Uterus (tissue), 4 donors: ENCODE measurements around the gene PSPH. TPM values are rescaled to one million over a fixed set of nuclear protein-coding genes. Genes with fewer than 3 reads are reported as not detected.
"Not testable (repeated sequence)": the region's sequence is repeated elsewhere in the genome, so short reads cannot be mapped to it uniquely, and the experiment has no call there.

Experiments used
- DNase-seq, 2 donors: peaks; one replicate each; pipeline ENCODE4 v3.0.0-alpha.2; 2019 to 2020
- H3K27ac ChIP-seq, 2 donors: fragments of 200-600 bp; sonication (generic); 1 replicate in 1 of 2; 2 replicates in 1 of 2; pipeline ENCODE4 v1.5.1; 2016 to 2018
- H3K27me3 ChIP-seq, 2 donors: fragments of 200-600 bp; sonication (generic); one replicate each; pipeline ENCODE4 v1.5.1; 2018 to 2019; ENCODE audit warnings: control low read depth in 1 of 2
- H3K36me3 ChIP-seq, 2 donors: fragments of 200-600 bp; sonication (generic); one replicate each; pipeline ENCODE4 v1.5.1; 2019; ENCODE audit warnings: control low read depth in 1 of 2
- H3K4me1 ChIP-seq, 2 donors: fragments of 200-600 bp; sonication (generic); one replicate each; pipeline ENCODE4 v1.5.1; 2018 to 2019; ENCODE audit warnings: control low read depth in 1 of 2
- H3K4me3 ChIP-seq, 2 donors: fragments of 200-600 bp; sonication (generic); 1 replicate in 1 of 2; 2 replicates in 1 of 2; pipeline ENCODE4 v1.5.1; 2018 to 2019; ENCODE audit warnings: mild to moderate bottlenecking in 1 of 2
- H3K9me3 ChIP-seq, 2 donors: fragments of 200-600 bp; sonication (generic); one replicate each; pipeline ENCODE4 v1.5.1; 2019; ENCODE audit warnings: control low read depth in 1 of 2
- CTCF ChIP-seq, 4 experiments: fragments of 200-600 bp in 2 of 4; fragments of 450-650 bp in 2 of 4; sonication (generic) in 2 of 4; IDR thresholded peaks; one replicate each; pipeline ENCODE4 v1.5.1; 2016 to 2019; ENCODE audit warnings: antibody characterized with exemption in 4 of 4, mild to moderate bottlenecking in 2 of 4, moderate library complexity in 1 of 4
- POLR2A ChIP-seq, 2 donors: fragments of 450-650 bp; IDR thresholded peaks; one replicate each; pipeline ENCODE4 v1.6.1; 2016; ENCODE audit warnings: antibody characterized with exemption in 2 of 2, mild to moderate bottlenecking in 1 of 2, moderate library complexity in 1 of 2
- intact Hi-C: fragments of 100-400 bp; cut with DNase I; formaldehyde crosslinking; loops from one replicate; pipeline ENCODE4 v1.15.1; 2023; ENCODE audit warnings: low total_unique reads
- total RNA-seq, 4 donors: library from RNA; depleted of rRNA in 3 of 4; stranded (reverse); fragments of >200 nt in 3 of 4; gene quantifications; one replicate each; pipeline versions ENCODE4 v1.1.0 to v1.2.4, GENCODE V29; 2014 to 2023
- donor health status: DM: yes; HTN: yes; CAD: no.

The PSPH gene
- total RNA-seq = 10 to 100 TPM in 3 of 4 donors, 1 to 10 TPM in 1; 4.5 to 25.6 (median 16.7) TPM

GRCh38 chr7:56051339-56052191 lies at the start of gene PSPH, which contains the start of gene CCT6A:
Gene PSPH (minus strand): TSS chr7:56051444. CDS start chr7:56021212, 30,232 bp downstream.
Gene CCT6A (plus strand): TSS chr7:56051765. CDS start chr7:56051849, 84 bp downstream.
- intact Hi-C loops = no loop called here
- Histone ChIP-seq H3K36me3 (no peaks in the 10 kb centered on the region), H3K27ac (peak within 1 kb of the TSS; percentile 91 to 95), H3K4me3 (peak within 1 kb of the TSS; percentile 82 to 90), H3K9me3 (no peaks in the 10 kb centered on the region), H3K27me3 (no peaks in the 10 kb centered on the region), H3K4me1 (no peaks in the 10 kb centered on the region)
- DNase-seq = peak; percentile 97 to 98
- TF ChIP-seq POLR2A (IDR thresholded peaks at IDR 0.05) (peak; percentile 64 to 86), CTCF (IDR thresholded peaks at IDR 0.05) (peak in 1 of 4 experiments; percentile 18)

- TF ChIP-seq POLR2A (IDR thresholded peaks at IDR 0.05) = no peak
- no peak for TF ChIP-seq CTCF (IDR thresholded peaks at IDR 0.05)
- Histone ChIP-seq H3K4me1 (peaks cover 0 to 1% of the 10 kb centered on the region in 2 donors), H3K27me3 (no peaks in the 10 kb centered on the region), H3K36me3 (no peaks in the 10 kb centered on the region), H3K27ac (no peak overlapping the region), H3K9me3 (no peaks in the 10 kb centered on the region), H3K4me3 (no peak overlapping the region)
- no peak for DNase-seq
- intact Hi-C loops = no loop called here
These were observed 48.4 kb upstream of the PSPH start for GRCh38 chr7:56099653-56100052.

GRCh38 chr7:56098187-56099008 lies 47.2 kb upstream of the PSPH start:
- DNase-seq, intact Hi-C loops, H3K4me3 ChIP-seq, H3K9me3 ChIP-seq, H3K27ac ChIP-seq, H3K36me3 ChIP-seq, H3K4me1 ChIP-seq, H3K27me3 ChIP-seq: not testable (repeated sequence)

- Histone ChIP-seq H3K4me1 (peaks cover 0 to 1% of the 10 kb centered on the region in 2 donors), H3K9me3 (no peaks in the 10 kb centered on the region), H3K27me3 (no peaks in the 10 kb centered on the region), H3K27ac (no peak overlapping the region), H3K36me3 (no peaks in the 10 kb centered on the region), H3K4me3 (no peak overlapping the region)
- intact Hi-C loops = no loop called here
- TF ChIP-seq POLR2A (IDR thresholded peaks at IDR 0.05) (no peak), CTCF (IDR thresholded peaks at IDR 0.05) (no peak)
- DNase-seq = peak; percentile 40 to 45
These were observed 46.5 kb upstream of the PSPH start for GRCh38 chr7:56097700-56098099.

GRCh38 chr7:56092789-56093531 lies 41.7 kb upstream of the PSPH start, which contains the start of gene PHKG1:
Gene PHKG1 (minus strand): TSS chr7:56092952. CDS start chr7:56088941, 4,011 bp downstream.
- H3K27me3 ChIP-seq = no peaks in the 10 kb centered on the region
- peak in 3 of 4 experiments; percentile 38 to 49 (median 46) for TF ChIP-seq CTCF (IDR thresholded peaks at IDR 0.05)
- no peak for TF ChIP-seq POLR2A (IDR thresholded peaks at IDR 0.05)
- no peaks in the 10 kb centered on the region for H3K9me3 ChIP-seq
- H3K4me1 ChIP-seq = peaks cover 0 to 7% of the 10 kb centered on the region in 2 donors
- H3K4me3 ChIP-seq = no peak within 1 kb of the TSS
- peak within 1 kb of the TSS; percentile 63 to 72 for H3K27ac ChIP-seq
- intact Hi-C loops = no loop called here
- H3K36me3 ChIP-seq = no peaks in the 10 kb centered on the region
- DNase-seq = peak; percentile 75 to 86

- H3K9me3 ChIP-seq, H3K4me1 ChIP-seq, H3K27me3 ChIP-seq, H3K36me3 ChIP-seq, DNase-seq, intact Hi-C loops, H3K4me3 ChIP-seq: not testable (repeated sequence)
- peak overlapping the region; percentile 63 to 72 for H3K27ac ChIP-seq
These were observed 41.1 kb upstream of the PSPH start for GRCh38 chr7:56092388-56092787.
